DOHH2 (cell line): ENCODE results near the gene CDK16.

Experiments used
- CTCF ChIP-seq: fragments of 200-600 bp; sonication (generic); IDR thresholded peaks from one replicate; pipeline ENCODE4 v1.5.1; 2014; ENCODE audit warnings: antibody characterized with exemption, mild to moderate bottlenecking, low read depth, low read length; ENCODE audit not compliant: poor library complexity, severe bottlenecking
- EZH2phosphoT487 ChIP-seq: fragments of 200-600 bp; sonication (generic); IDR thresholded peaks from 2 replicates; pipeline ENCODE4 v1.6.1; 2017; ENCODE audit warnings: borderline replicate concordance, mild to moderate bottlenecking, antibody characterized with exemption, low read length, moderate library complexity, mixed read lengths

DNA sequence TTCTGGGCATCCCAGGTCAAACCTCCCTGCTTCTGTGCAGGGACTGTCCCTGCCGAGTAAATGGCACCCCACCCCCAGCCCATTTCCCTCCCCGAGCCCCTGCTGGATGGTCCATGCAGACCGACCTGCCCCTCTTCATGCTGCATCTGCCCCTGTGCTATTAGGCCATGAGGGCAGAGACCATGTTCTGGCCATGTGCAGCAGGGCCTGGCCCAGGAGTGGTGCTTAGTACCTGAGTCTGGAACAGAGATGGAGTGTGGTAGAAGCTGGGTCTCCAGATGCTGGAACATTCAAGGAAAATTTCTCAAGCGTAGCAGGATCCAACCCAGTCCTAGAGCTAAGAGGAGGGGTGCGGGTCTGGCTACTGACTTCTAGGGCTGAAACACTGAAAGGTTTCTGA is 40.1 kb upstream of the CDK16 start:
- TF ChIP-seq CTCF, result no peak
- TF ChIP-seq EZH2phosphoT487, result no peak
